BLaER1 (cell line): Measurements from ENCODE around the gene CRIP2.

Experiments used
- H3K27ac ChIP-seq: shearing (Covaris generic); formaldehyde crosslinking; 2 replicates; pipeline ENCODE4 v1.8.1; 2022
- H3K27me3 ChIP-seq: shearing (Covaris generic); formaldehyde crosslinking; 2 replicates; pipeline ENCODE4 v1.8.1; 2022
- H3K36me3 ChIP-seq: shearing (Covaris generic); formaldehyde crosslinking; 2 replicates; pipeline ENCODE4 v1.8.1; 2022
- H3K4me1 ChIP-seq: shearing (Covaris generic); formaldehyde crosslinking; 2 replicates; pipeline ENCODE4 v1.8.1; 2022
- H3K4me2 ChIP-seq: shearing (Covaris generic); formaldehyde crosslinking; 2 replicates; pipeline ENCODE4 v1.8.1; 2022
- H3K4me3 ChIP-seq: shearing (Covaris generic); formaldehyde crosslinking; 2 replicates; pipeline ENCODE4 v1.8.1; 2022
- H3K9ac ChIP-seq: shearing (Covaris generic); formaldehyde crosslinking; 2 replicates; pipeline ENCODE4 v1.8.1; 2022
- H3K9me3 ChIP-seq: shearing (Covaris generic); formaldehyde crosslinking; 2 replicates; pipeline ENCODE4 v1.8.1; 2022
- H4K20me1 ChIP-seq: shearing (Covaris generic); formaldehyde crosslinking; 2 replicates; pipeline ENCODE4 v1.8.1; 2022
- Cebpa-rat ChIP-seq: shearing (Covaris generic); IDR thresholded peaks from 2 replicates; pipeline ENCODE4 v1.8.1; 2022

The CRIP2 gene

GRCh38 chr14:105525326-105525725 is 50.7 kb downstream of the CRIP2 start:
- Histone ChIP-seq H3K9me3 (no peaks in the 10 kb centered on the region), H3K4me1 (peaks cover 27% of the 10 kb centered on the region), H3K9ac (no peak overlapping the region), H3K27ac (no peak overlapping the region), H3K27me3 (no peaks in the 10 kb centered on the region), H3K4me3 (no peak overlapping the region), H3K4me2 (peak overlapping the region; percentile 100; the same call in 1 of the 2 replicates), H4K20me1 (no peaks in the 10 kb centered on the region), H3K36me3 (no peaks in the 10 kb centered on the region)
- TF ChIP-seq Cebpa-rat, result no peak

GRCh38 chr14:105525861-105526775 is 51.5 kb downstream of the CRIP2 start, which contains the start of gene TMEM121:
Gene TMEM121, plus strand, starts transcription at chr14:105526583. Its CDS starts 2,252 bp downstream, at chr14:105528835.
- Histone ChIP-seq H3K9ac (peak within 1 kb of the TSS; percentile 94), H3K4me2 (peak within 1 kb of the TSS; percentile 100), H4K20me1 (no peaks in the 10 kb centered on the region)

GRCh38 chr14:105526776-105527380 is 52.3 kb downstream of the CRIP2 start:
- Histone ChIP-seq H3K4me2 (peak overlapping the region; percentile 100), H3K27ac (peak overlapping the region; percentile 96), H3K9me3 (no peaks in the 10 kb centered on the region), H3K27me3 (no peaks in the 10 kb centered on the region), H3K4me3 (peak overlapping the region; percentile 84), H3K4me1 (peaks cover 42% of the 10 kb centered on the region), H4K20me1 (no peaks in the 10 kb centered on the region), H3K9ac (peak overlapping the region; percentile 94), H3K36me3 (no peaks in the 10 kb centered on the region)
- TF ChIP-seq Cebpa-rat, result no peak

More at GRCh38 chr14:105525861-105526775, 51.5 kb downstream of the CRIP2 start, which contains the start of gene TMEM121:
- Histone ChIP-seq H3K27me3 (no peaks in the 10 kb centered on the region), H3K4me3 (peak within 1 kb of the TSS; percentile 84), H3K9me3 (no peaks in the 10 kb centered on the region), H3K27ac (peak within 1 kb of the TSS; percentile 96), H3K4me1 (peaks cover 34% of the 10 kb centered on the region), H3K36me3 (no peaks in the 10 kb centered on the region)
- TF ChIP-seq Cebpa-rat, result no peak

- Histone ChIP-seq H3K4me1 (peaks cover 47% of the 10 kb centered on the region), H3K4me3 (peak overlapping the region; percentile 84), H3K9ac (peak overlapping the region; percentile 94), H4K20me1 (no peaks in the 10 kb centered on the region), H3K27ac (peak overlapping the region; percentile 96), H3K27me3 (no peaks in the 10 kb centered on the region), H3K4me2 (peak overlapping the region; percentile 100), H3K36me3 (no peaks in the 10 kb centered on the region), H3K9me3 (no peaks in the 10 kb centered on the region)
- TF ChIP-seq Cebpa-rat, result no peak
These were observed 52.8 kb downstream of the CRIP2 start for GRCh38 chr14:105527381-105527825.

- no peak for TF ChIP-seq Cebpa-rat
- Histone ChIP-seq H3K27me3 (no peaks in the 10 kb centered on the region), H3K9me3 (no peaks in the 10 kb centered on the region), H3K4me3 (peak overlapping the region; percentile 84), H3K36me3 (no peaks in the 10 kb centered on the region), H3K27ac (peak overlapping the region; percentile 96), H3K4me1 (peaks cover 52% of the 10 kb centered on the region), H3K9ac (peak overlapping the region; percentile 94), H4K20me1 (no peaks in the 10 kb centered on the region), H3K4me2 (peak overlapping the region; percentile 100)
These were observed 53.4 kb downstream of the CRIP2 start for GRCh38 chr14:105527826-105528585.

- no peak for TF ChIP-seq Cebpa-rat
- Histone ChIP-seq H3K27me3 (no peaks in the 10 kb centered on the region), H3K36me3 (no peaks in the 10 kb centered on the region), H3K4me2 (peak overlapping the region; percentile 100), H3K4me3 (peak overlapping the region; percentile 84), H3K9ac (peak overlapping the region; percentile 94), H3K4me1 (peaks cover 59% of the 10 kb centered on the region), H4K20me1 (no peaks in the 10 kb centered on the region), H3K27ac (peak overlapping the region; percentile 96), H3K9me3 (no peaks in the 10 kb centered on the region)
These were observed 54.1 kb downstream of the CRIP2 start for GRCh38 chr14:105528586-105529318.

GRCh38 chr14:105529319-105529568 is 54.6 kb downstream of the CRIP2 start:
- Histone ChIP-seq H3K9me3 (no peaks in the 10 kb centered on the region), H3K27ac (peak overlapping the region; percentile 96), H3K36me3 (no peaks in the 10 kb centered on the region), H3K4me3 (peak overlapping the region; percentile 84), H3K4me2 (peak overlapping the region; percentile 100), H3K27me3 (no peaks in the 10 kb centered on the region), H3K4me1 (peaks cover 64% of the 10 kb centered on the region), H4K20me1 (no peaks in the 10 kb centered on the region), H3K9ac (peak overlapping the region; percentile 94)
- no peak for TF ChIP-seq Cebpa-rat
